Muscle of arm (tissue), 12 donors: ENCODE data around the gene GRB10. TPM values are rescaled to one million over a fixed set of nuclear protein-coding genes. Genes with fewer than 3 reads are reported as not detected.

Experiments used
- DNase-seq: peaks from one replicate; pipeline ENCODE4 v3.0.0-alpha.2; 2013
- polyA plus RNA-seq, 12 donors: library from polyadenylated mRNA; unstranded; fragments of 120-200 nt; gene quantifications; one replicate each; pipeline ENCODE4 v1.2.1, GENCODE V29; 2013; ENCODE audit not compliant: insufficient read length in 12 of 12

Gene GRB10
- polyA plus RNA-seq, 12 donors: 5.0 to 27.3 (median 15.7) TPM; not detected in 1

DNA sequence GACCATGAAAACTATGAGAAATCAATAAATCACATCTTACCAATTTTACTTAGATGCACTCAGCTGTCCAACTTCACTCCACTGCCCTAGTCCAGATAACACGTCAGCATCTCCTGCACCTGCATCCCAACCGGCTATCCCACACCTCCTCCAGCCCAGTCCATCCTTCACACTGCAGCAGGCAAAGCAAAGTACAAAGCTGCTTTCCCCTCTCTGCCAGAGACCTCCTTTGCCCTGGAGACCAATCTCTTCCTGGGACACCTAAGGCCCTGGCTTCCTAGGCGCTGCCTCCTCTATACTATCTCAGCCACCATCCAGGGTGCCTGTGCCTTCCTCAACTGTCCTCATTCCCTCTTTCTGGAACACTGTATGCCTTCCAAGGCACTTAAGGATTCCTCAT is 127.2 kb downstream of the GRB10 start:
- DNase-seq: no peak

DNA sequence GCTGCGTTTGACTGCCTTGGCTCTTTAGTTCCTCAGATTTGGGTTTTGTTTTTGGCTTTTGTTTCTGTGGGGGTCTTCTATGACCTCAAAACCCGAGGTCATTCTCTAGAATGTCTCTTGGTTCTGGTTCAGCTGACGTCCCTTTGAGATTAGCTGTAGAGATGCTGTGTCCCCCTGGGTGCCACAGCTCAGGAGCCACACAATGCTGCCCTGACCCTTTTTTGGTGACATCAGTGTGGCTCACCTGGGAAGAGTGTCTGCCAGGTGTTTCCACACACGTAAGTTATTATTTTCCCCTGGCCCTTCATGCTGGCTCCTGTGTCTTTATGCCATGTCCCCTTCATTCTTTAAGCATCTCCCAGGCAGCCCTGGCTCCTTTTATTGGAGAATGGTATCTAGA is 127.7 kb downstream of the GRB10 start:
- no peak for DNase-seq

DNA sequence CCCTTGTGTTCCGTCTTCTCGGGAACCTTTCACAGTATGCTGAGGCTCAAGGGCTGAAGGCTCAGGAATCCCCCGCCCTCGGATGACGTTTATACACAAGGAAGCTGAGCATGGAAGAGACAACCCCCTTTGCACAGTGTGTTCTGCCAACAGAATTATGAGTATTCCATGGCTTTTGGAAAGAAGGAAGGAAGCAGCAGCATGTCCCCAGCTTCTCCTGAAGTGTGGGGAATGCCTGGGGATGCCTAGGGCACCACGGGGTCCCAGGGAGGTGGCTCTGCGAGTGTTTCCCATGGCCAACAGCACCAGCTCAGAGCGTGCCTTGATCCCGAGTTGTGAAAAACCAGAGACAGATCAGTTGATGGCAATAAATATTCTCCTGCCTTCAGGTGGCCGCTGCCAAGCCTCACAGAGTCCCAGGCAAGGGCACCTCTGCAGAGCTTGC is 128.7 kb downstream of the GRB10 start:
- DNase-seq: peak; percentile 74

GRCh38 chr7:50653126-50653864 is 129.4 kb downstream of the GRB10 start:
- no peak for DNase-seq

- DNase-seq: no peak
Measured at GRCh38 chr7:50652400-50653125, 130.1 kb downstream of the GRB10 start.

DNA sequence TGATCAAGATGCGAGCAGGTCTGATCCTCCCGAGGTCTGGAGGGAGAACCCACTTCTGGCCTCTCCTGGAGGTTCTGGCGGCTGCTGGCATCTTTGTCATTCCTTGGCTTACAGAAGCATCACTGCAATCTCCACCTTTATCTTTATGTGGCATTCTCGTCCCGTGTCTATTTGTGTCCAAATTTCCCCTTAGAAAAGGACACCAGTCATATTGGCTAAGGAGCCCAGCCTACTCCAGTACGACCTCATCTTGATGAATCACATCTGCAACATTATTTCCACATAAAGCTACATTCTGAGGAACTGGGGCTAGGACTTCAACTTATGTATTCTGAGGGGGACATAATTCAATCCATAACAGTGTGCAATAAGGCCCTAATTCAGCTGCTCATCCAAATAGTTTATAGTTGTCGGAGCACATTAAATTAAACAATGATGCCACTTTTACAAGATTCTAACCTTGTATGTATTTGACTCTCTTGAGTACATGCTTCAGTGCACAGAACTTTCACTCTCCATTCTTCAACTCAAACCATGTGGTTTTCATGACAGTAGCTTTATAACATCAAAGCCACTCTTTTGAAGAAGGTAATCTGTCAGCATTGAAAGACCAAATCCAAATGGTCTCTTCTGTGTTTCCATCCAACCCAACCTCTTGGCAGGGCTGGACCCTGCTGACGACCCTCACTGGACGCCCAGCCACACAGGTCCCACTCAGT is 131.3 kb downstream of the GRB10 start:
- no peak for DNase-seq

GRCh38 chr7:50650057-50650664 is 132.5 kb downstream of the GRB10 start:
- DNase-seq: no peak

- no peak for DNase-seq
Measured at GRCh38 chr7:50649259-50649885, 133.3 kb downstream of the GRB10 start.

DNA sequence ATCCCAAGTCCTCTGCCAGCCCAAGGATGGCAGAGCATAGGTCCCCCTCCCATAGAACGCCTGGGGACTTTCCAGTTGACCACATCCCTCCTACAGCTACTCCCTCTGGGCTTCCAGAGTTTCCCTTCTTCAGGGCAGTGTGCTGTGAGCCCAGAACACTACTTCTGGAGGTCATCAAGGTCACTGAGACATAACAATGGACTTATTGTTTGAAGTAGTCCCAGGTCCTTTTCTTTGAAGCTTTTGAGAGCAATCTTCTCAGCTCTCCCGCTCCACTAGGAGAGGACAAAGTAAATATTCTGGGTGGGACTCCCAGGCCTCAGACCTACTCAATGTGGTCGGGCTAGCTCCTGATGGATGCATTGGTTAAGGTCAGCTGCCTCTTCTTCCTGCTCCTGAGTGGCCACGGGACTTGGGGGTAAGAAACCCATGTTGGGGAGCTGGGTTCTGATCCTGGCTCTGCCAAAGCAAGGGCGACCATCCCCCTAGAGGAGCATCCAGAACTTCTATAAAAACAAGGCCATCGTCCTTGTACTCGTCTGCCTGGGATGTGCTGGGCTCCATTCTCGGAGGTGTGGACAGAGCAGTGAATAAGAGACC is 134.0 kb downstream of the GRB10 start:
- DNase-seq: no peak

DNA sequence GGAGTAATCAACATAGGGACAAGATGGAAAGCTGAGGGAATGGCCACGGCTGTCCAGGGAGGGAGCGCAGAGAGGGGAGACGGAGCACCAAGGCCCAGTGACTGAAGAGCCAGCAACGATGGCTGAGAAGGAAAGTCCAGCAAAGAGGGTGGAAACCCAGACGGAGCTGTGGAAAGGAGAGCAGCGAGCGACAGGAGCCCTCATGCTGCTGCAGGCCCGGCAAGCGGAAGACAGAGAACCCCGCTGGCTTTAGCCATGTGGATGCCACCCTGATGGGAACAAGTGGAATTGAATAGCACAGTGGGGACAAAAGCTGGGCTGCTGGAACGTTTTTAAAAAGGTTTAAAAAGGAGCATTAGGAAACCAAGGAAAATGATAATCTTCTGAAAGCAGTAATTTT is 134.6 kb downstream of the GRB10 start:
- no peak for DNase-seq

GRCh38 chr7:50647286-50647980 is 135.3 kb downstream of the GRB10 start:
- no peak for DNase-seq

GRCh38 chr7:50646069-50646468 is 136.6 kb downstream of the GRB10 start:
- DNase-seq: no peak

GRCh38 chr7:50645186-50645585 is 137.5 kb downstream of the GRB10 start:
- DNase-seq: no peak

DNA sequence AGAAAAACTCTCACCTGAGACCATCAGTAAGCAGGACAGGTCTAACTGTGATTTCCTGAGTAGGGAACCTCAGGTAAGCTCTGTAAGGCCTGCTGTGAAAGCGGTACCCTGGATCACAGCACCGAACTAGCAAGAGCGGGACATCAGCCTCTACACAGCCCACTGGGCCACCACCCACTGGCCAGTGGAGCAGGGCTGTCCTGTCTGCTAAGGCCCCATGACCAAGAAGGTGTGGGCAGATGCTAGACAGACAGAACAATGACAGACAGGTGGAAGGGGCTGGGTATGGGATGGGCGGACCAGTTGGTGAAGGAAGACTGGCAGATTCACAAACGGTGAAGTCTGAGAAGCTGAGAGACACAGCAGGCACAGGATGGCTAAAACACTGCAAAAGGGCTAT is 138.1 kb downstream of the GRB10 start:
- DNase-seq: no peak

GRCh38 chr7:50644114-50644513 is 138.6 kb downstream of the GRB10 start:
- DNase-seq: no peak

DNA sequence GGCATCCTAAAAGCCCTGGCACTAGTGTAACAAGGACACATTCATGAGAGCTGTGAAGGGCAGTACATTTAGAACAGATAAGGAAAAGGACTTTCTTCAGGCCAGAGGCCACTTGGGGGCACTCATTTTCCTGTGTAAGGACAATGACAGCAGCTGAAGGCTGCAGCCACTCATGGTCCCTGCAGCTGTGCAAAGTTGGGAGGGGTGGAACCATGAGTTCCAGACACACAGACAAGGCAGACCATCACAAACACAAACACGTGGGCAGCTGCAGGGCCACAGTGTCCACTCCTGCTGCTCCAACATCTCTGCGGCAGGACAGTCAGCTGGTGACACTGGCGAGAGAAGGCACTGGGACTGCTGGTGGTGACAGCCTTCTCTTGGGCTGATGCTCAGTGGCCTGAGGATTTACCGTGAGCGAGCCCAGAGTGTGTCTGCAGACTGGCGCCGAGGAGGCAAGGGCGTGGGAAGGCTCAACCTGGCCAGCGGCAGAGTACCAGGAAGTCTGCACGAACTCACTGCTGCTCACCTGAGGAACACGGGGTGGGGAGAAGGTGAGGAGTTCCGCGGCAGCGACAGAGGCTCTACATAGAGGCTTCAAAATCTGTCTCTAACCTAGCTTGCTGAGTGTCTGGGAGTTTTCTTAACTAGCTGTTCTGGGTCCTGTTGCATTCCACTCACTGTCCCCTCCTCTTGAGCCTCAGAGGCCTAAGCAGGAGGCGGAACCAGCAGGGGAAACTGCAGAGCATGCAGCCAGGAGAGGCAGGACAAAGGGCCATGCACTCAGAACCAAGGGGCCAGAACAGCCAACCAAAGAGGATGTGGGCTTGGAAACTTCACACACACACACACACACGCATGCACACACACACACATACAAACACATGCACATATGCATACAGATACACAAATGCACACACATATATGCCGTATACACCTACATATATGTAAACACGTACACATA is 141.0 kb downstream of the GRB10 start:
- no peak for DNase-seq

GRCh38 chr7:50640779-50641178 is 141.9 kb downstream of the GRB10 start:
- no peak for DNase-seq

GRCh38 chr7:50640256-50640655 is 142.4 kb downstream of the GRB10 start:
- DNase-seq: no peak
